HUES6 (cell line): ENCODE results near the gene INO80E.

ENCODE experiments used
- H3K27ac ChIP-seq: 2 replicates; pipeline ENCODE4 v1.7.0; 2013; ENCODE audit warnings: low read depth, mild to moderate bottlenecking, low read length, inconsistent platforms
- H3K27me3 ChIP-seq: 2 replicates; pipeline ENCODE4 v1.6.1; 2013; ENCODE audit warnings: low read length; ENCODE audit not compliant: control insufficient read depth, insufficient read depth
- H3K36me3 ChIP-seq: 2 replicates; pipeline ENCODE4 v1.6.1; 2013; ENCODE audit warnings: low read length; ENCODE audit not compliant: control insufficient read depth, insufficient read depth
- H3K4me1 ChIP-seq: 2 replicates; pipeline ENCODE4 v1.6.1; 2013; ENCODE audit warnings: low read length; ENCODE audit not compliant: control insufficient read depth, insufficient read depth
- H3K4me3 ChIP-seq: 2 replicates; pipeline ENCODE4 v1.5.1; 2013; ENCODE audit warnings: low read depth, low read length
- H3K9ac ChIP-seq: one replicate; pipeline ENCODE4 v1.6.1; 2013; ENCODE audit warnings: mild to moderate bottlenecking, low read length
- H3K9me3 ChIP-seq: 2 replicates; pipeline ENCODE4 v1.6.1; 2013; ENCODE audit warnings: low read depth, low read length; ENCODE audit not compliant: control insufficient read depth, insufficient read depth

The INO80E gene

GRCh38 chr16:29986231-29986630 is 9.8 kb upstream of the INO80E start:
- Histone ChIP-seq H3K9me3 (no peaks in the 10 kb centered on the region), H3K4me1 (no peaks in the 10 kb centered on the region), H3K9ac (no peak overlapping the region), H3K27me3 (no peaks in the 10 kb centered on the region), H3K36me3 (peaks cover 98% of the 10 kb centered on the region), H3K4me3 (no peak overlapping the region), H3K27ac (no peak overlapping the region)

- no peaks in the 10 kb centered on the region for H3K27me3 ChIP-seq
- H3K27ac ChIP-seq = no peak overlapping the region
- peaks cover 98% of the 10 kb centered on the region for H3K36me3 ChIP-seq
- no peak overlapping the region for H3K9ac ChIP-seq
- no peak overlapping the region for H3K4me3 ChIP-seq
- H3K9me3 ChIP-seq = no peaks in the 10 kb centered on the region
- no peaks in the 10 kb centered on the region for H3K4me1 ChIP-seq
Measured at GRCh38 chr16:29986931-29987330, 9.1 kb upstream of the INO80E start.

GRCh38 chr16:29987371-29988085 is 8.5 kb upstream of the INO80E start:
- Histone ChIP-seq H3K9ac (no peak overlapping the region), H3K4me1 (no peaks in the 10 kb centered on the region), H3K27me3 (no peaks in the 10 kb centered on the region), H3K9me3 (no peaks in the 10 kb centered on the region), H3K36me3 (peaks cover 98% of the 10 kb centered on the region), H3K27ac (no peak overlapping the region), H3K4me3 (no peak overlapping the region)

- Histone ChIP-seq H3K4me3 (no peak overlapping the region), H3K9ac (no peak overlapping the region), H3K9me3 (no peaks in the 10 kb centered on the region), H3K27me3 (no peaks in the 10 kb centered on the region), H3K36me3 (peaks cover 98% of the 10 kb centered on the region), H3K27ac (no peak overlapping the region), H3K4me1 (no peaks in the 10 kb centered on the region)
Measured at GRCh38 chr16:29988346-29989075, 7.5 kb upstream of the INO80E start.

GRCh38 chr16:29989111-29989858 is 6.8 kb upstream of the INO80E start:
- H3K4me1 ChIP-seq = no peaks in the 10 kb centered on the region
- no peaks in the 10 kb centered on the region for H3K9me3 ChIP-seq
- H3K4me3 ChIP-seq = no peak overlapping the region
- no peak overlapping the region for H3K9ac ChIP-seq
- H3K27ac ChIP-seq = no peak overlapping the region
- no peaks in the 10 kb centered on the region for H3K27me3 ChIP-seq
- peaks cover 96% of the 10 kb centered on the region for H3K36me3 ChIP-seq

- Histone ChIP-seq H3K36me3 (peaks cover 88% of the 10 kb centered on the region), H3K4me3 (no peak overlapping the region), H3K9ac (no peak overlapping the region), H3K27ac (no peak overlapping the region), H3K4me1 (no peaks in the 10 kb centered on the region), H3K27me3 (no peaks in the 10 kb centered on the region), H3K9me3 (no peaks in the 10 kb centered on the region)
Measured at GRCh38 chr16:29990034-29990433, 6.0 kb upstream of the INO80E start.

GRCh38 chr16:29990883-29991570 is 5.0 kb upstream of the INO80E start:
- no peak overlapping the region for H3K27ac ChIP-seq
- H3K9ac ChIP-seq = no peak overlapping the region
- H3K27me3 ChIP-seq = no peaks in the 10 kb centered on the region
- no peak overlapping the region for H3K4me3 ChIP-seq
- H3K9me3 ChIP-seq = no peaks in the 10 kb centered on the region
- no peaks in the 10 kb centered on the region for H3K4me1 ChIP-seq
- peaks cover 78% of the 10 kb centered on the region for H3K36me3 ChIP-seq

- peaks cover 73% of the 10 kb centered on the region for H3K36me3 ChIP-seq
- H3K27ac ChIP-seq = no peak overlapping the region
- no peak overlapping the region for H3K9ac ChIP-seq
- H3K4me1 ChIP-seq = no peaks in the 10 kb centered on the region
- H3K9me3 ChIP-seq = no peaks in the 10 kb centered on the region
- H3K4me3 ChIP-seq = no peak overlapping the region
- no peaks in the 10 kb centered on the region for H3K27me3 ChIP-seq
Measured at GRCh38 chr16:29991571-29991904, 4.5 kb upstream of the INO80E start.

GRCh38 chr16:29992344-29992967 is 3.6 kb upstream of the INO80E start:
- no peaks in the 10 kb centered on the region for H3K27me3 ChIP-seq
- H3K36me3 ChIP-seq = peaks cover 64% of the 10 kb centered on the region
- no peaks in the 10 kb centered on the region for H3K4me1 ChIP-seq
- no peak overlapping the region for H3K4me3 ChIP-seq
- H3K27ac ChIP-seq = no peak overlapping the region
- H3K9ac ChIP-seq = no peak overlapping the region
- H3K9me3 ChIP-seq = no peaks in the 10 kb centered on the region

GRCh38 chr16:29993191-29993902 is 2.7 kb upstream of the INO80E start:
- Histone ChIP-seq H3K9me3 (no peaks in the 10 kb centered on the region), H3K4me3 (no peak overlapping the region), H3K9ac (no peak overlapping the region), H3K27me3 (no peaks in the 10 kb centered on the region), H3K27ac (no peak overlapping the region), H3K4me1 (no peaks in the 10 kb centered on the region), H3K36me3 (peaks cover 58% of the 10 kb centered on the region)
